Mucosa of stomach (tissue), 1 donor: ENCODE measurements around the gene LY9.
"Not testable (repeated sequence)": the region's sequence is repeated elsewhere in the genome, so short reads cannot be mapped to it uniquely, and the experiment has no call there.

Source experiments
- H3K27me3 ChIP-seq: one replicate; pipeline ENCODE4 v1.7.0; 2013; ENCODE audit warnings: mild to moderate bottlenecking, low read length; ENCODE audit not compliant: control insufficient read depth, insufficient read depth
- H3K36me3 ChIP-seq: one replicate; pipeline ENCODE4 v1.7.0; 2013; ENCODE audit warnings: low read length; ENCODE audit not compliant: control insufficient read depth, insufficient read depth
- H3K4me1 ChIP-seq: one replicate; pipeline ENCODE4 v1.7.0; 2013; ENCODE audit warnings: mild to moderate bottlenecking, low read length; ENCODE audit not compliant: control insufficient read depth, insufficient read depth
- H3K4me3 ChIP-seq: one replicate; pipeline ENCODE4 v1.7.0; 2013; ENCODE audit warnings: low read length
- H3K9ac ChIP-seq: one replicate; pipeline ENCODE4 v1.7.0; 2013; ENCODE audit warnings: mild to moderate bottlenecking, low read length, moderate library complexity
- H3K9me3 ChIP-seq: one replicate; pipeline ENCODE4 v1.7.0; 2013; ENCODE audit warnings: mild to moderate bottlenecking, low read length, moderate library complexity; ENCODE audit not compliant: control insufficient read depth
- donor health status: Pancreatic carcinoma.

The LY9 gene

GRCh38 chr1:160866001-160866694, 70.2 kb downstream of the LY9 start:
- H3K9me3 ChIP-seq, result no peaks in the 10 kb centered on the region
- no peaks in the 10 kb centered on the region for H3K27me3 ChIP-seq

GRCh38 chr1:160866695-160867260, 70.8 kb downstream of the LY9 start:
- H3K27me3 ChIP-seq, result no peaks in the 10 kb centered on the region
- H3K4me3 ChIP-seq, result no peak overlapping the region
- H3K9me3 ChIP-seq, result no peaks in the 10 kb centered on the region
- no peaks in the 10 kb centered on the region for H3K36me3 ChIP-seq
- H3K4me1 ChIP-seq, result peaks cover 7% of the 10 kb centered on the region
- no peak overlapping the region for H3K9ac ChIP-seq

More at GRCh38 chr1:160866001-160866694, 70.2 kb downstream of the LY9 start:
- H3K36me3 ChIP-seq, result no peaks in the 10 kb centered on the region
- peaks cover 7% of the 10 kb centered on the region for H3K4me1 ChIP-seq
- no peak overlapping the region for H3K9ac ChIP-seq
- H3K4me3 ChIP-seq, result no peak overlapping the region

- H3K4me1 ChIP-seq, H3K27me3 ChIP-seq, H3K9ac ChIP-seq, H3K9me3 ChIP-seq, H3K36me3 ChIP-seq, H3K4me3 ChIP-seq: not testable (repeated sequence)
Measured at GRCh38 chr1:160867651-160868050, 71.7 kb downstream of the LY9 start.

GRCh38 chr1:160868141-160868540, 72.2 kb downstream of the LY9 start:
- Histone ChIP-seq H3K9ac (no peak overlapping the region), H3K4me1 (peaks cover 7% of the 10 kb centered on the region), H3K27me3 (no peaks in the 10 kb centered on the region), H3K36me3 (no peaks in the 10 kb centered on the region), H3K9me3 (no peaks in the 10 kb centered on the region), H3K4me3 (no peak overlapping the region)

GRCh38 chr1:160874935-160875334, 79.0 kb downstream of the LY9 start:
- Histone ChIP-seq H3K4me3 (no peak overlapping the region), H3K4me1 (peaks cover 5% of the 10 kb centered on the region), H3K27me3 (no peaks in the 10 kb centered on the region), H3K9ac (no peak overlapping the region), H3K36me3 (no peaks in the 10 kb centered on the region), H3K9me3 (no peaks in the 10 kb centered on the region)

- not testable (repeated sequence) for H3K36me3 ChIP-seq, H3K9ac ChIP-seq, H3K4me1 ChIP-seq, H3K9me3 ChIP-seq, H3K27me3 ChIP-seq, H3K4me3 ChIP-seq
Measured at GRCh38 chr1:160875591-160875990, 79.6 kb downstream of the LY9 start.

- Histone ChIP-seq H3K9me3 (no peaks in the 10 kb centered on the region), H3K4me3 (no peak overlapping the region), H3K27me3 (no peaks in the 10 kb centered on the region), H3K9ac (no peak overlapping the region), H3K36me3 (no peaks in the 10 kb centered on the region), H3K4me1 (peaks cover 5% of the 10 kb centered on the region)
Measured at GRCh38 chr1:160876311-160876710, 80.3 kb downstream of the LY9 start.

GRCh38 chr1:160877221-160877620, 81.2 kb downstream of the LY9 start:
- H3K4me1 ChIP-seq, result peaks cover 5% of the 10 kb centered on the region
- H3K27me3 ChIP-seq, result no peaks in the 10 kb centered on the region
- H3K4me3 ChIP-seq, result no peak overlapping the region
- H3K9me3 ChIP-seq, result no peaks in the 10 kb centered on the region
- no peaks in the 10 kb centered on the region for H3K36me3 ChIP-seq
- no peak overlapping the region for H3K9ac ChIP-seq
